HS-5 (cell line): ENCODE measurements around the gene AP3S2.
"Not testable (repeated sequence)": the region's sequence is repeated elsewhere in the genome, so short reads cannot be mapped to it uniquely, and the experiment has no call there.

Experiments used
- DNase-seq: peaks from one replicate; pipeline ENCODE4 v3.0.0-alpha.2; 2012; ENCODE audit warnings: low read depth

The AP3S2 gene

DNA sequence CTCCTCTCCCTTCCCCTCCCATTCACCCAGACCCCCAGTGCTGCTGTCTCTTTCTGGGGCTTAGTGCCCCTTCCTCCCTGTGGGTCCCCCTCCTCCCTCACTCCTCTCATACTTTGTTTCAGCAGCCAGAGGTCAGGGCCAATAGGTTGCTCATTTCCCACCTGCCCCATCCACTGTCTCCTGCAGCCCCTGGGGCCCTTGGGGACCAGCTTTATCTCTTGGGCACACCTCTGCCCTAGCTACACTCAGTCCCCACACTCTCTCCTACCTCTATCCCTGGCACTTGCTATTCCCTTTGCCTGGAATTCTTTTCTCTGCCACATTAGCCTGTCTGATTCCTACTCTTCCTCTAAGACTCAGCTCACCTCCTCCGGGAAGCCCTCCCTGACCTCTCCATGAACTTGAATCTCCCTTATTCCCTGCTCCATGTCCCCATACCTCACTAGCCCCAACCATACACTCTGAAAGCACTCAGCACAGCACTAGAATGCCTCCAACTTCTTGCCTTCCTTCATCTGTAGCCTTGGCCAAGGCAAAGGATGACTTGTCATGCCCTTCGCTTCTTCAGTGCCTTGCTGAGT is 93.8 kb downstream of the AP3S2 start:
- no peak for DNase-seq

DNA sequence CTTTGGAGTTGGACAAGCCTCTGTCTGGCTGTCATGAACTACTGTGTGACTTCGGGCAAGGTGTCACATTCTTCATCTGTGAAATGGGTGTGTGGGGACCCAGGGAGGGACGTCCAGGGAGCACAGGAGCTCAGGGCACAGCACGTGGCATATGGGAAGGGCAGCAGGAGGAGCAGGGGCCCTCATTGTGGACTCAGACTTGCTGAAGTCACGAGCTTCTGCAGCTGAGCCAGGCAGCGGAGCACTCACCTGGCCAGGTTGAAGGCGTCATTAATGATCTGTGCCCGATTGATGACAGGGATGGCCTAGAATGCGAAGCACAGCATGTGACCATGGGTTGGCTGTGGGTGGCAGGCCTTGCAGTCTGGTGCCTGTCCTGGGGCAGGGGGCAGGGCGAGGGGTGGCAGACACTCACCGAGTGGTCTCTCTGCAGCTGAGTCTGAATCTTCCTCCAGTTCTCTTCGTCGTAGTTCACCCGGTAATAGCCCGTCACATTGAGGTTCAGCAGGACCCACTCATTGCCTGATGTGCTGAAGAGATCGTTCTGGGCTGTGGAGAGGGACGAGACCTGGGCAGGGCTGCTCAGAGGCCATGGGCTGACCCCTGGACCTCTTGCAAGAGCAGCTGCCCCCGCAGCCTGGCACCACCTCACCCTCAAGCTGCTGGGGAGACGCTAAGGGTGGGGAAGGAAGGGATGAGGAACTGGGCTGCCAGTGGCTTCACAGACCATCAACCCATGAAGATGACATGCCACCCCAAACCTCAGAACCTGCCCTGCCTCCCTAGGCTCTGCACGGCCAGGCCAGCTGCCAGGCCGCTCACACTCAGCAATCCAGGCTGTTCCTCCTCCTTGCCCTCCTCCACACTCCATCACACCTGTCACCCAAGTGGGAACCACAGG is 94.5 kb downstream of the AP3S2 start:
- no peak for DNase-seq

DNA sequence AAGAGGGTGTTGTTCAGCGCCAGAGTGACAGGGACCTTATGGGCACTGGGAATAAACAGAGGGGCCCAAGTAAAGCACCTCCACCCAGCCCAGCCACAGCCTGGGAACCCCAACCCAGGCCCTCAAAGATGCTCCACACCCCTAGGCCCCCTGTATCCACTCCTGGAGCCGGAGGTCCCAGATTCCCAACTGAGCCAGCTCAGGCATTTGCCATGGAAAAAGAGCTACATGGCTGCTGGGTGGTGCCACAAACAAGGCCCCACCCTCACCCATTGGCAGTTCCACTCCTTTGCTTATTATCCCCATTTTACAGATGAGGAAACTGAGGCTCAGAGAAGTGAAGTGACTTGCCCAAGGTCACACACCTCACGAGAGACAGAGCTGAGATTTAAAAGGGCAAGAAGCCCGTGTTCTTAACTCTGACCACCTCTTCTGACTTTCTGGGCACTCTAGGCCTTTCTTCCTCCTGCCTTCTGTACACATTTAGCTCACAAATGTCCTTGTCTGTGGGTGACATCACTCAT is 96.1 kb downstream of the AP3S2 start:
- DNase-seq: no peak

DNA sequence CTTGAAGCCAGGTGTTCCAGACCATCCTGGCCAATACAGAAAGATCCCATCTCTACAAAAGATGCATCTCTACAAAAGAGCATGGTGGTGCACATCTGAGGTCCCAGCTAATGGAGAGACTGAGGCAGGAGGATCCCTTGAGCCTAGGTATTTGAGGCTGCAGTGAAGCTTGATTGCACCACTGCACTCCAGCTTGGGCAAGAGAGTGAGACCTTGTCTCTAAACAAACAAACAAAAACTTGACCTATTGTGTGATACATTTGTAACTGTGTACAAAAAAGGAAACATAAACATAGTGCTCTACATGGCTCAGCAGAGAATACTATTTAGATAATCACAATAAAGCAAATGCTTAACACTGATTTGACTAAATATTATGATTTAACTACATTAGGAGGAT is 97.8 kb downstream of the AP3S2 start:
- DNase-seq: no peak

DNA sequence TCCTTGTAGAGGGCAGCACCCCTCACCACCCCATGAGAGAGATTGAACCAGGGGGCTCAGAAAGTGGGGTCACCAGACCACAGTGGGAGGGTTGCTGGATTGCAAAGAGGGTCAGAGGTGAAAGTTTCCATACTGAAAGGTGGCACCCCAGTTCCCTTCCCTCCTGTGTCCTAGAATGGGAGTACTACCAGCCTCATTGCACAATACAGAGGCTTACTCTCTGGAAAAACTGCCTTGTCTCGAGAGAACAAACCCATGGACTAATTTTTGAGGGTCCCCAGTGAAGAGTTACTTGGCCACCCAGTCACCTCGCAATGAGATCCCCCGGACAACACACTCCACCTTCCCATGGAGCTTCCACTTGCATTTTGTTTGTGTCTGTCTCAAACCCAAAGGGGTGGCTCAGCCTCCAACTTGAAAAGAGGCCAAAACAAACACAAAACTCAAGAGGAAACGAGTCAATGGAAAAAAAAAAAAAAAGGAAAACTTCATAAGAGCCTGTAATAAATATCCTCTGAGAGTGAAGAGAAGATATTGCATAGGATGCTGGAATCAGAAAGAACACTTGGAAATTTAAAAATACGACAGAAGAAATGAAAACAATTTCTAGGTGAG is 99.1 kb downstream of the AP3S2 start:
- no peak for DNase-seq

DNA sequence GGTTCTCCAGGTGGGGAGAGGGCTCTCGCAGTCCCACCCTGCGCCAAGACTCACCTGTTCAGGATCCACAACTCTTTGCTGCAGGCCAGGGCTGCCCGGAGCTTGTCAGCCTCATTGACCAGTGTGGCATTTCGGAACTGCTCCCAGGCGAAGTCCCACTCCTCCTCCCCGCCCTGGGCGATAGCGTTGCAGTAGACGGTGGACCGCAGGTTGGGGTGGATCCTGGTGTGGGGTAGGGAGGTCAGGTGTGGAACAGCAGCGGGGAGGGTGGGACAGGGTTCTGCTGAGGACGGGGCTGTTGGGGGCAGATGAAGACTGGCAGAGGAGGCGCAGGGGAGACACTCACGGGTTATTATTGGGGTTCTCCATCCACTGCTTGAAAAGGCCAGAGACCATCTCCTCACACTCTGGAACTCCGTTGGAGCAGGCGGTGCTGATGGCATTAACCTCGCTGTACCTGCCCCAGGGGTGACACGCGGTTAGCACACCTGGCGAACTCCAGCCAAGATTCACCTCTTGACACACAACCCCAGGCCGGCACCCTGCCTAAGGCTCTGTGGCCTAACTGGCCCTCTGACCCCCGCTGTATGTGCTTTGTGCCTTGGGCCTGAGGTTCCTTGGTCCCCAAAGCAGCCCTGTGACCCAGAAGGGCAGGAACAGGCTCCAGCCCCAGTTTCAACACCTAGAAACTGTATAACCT is 101.5 kb downstream of the AP3S2 start:
- DNase-seq: no peak

DNA sequence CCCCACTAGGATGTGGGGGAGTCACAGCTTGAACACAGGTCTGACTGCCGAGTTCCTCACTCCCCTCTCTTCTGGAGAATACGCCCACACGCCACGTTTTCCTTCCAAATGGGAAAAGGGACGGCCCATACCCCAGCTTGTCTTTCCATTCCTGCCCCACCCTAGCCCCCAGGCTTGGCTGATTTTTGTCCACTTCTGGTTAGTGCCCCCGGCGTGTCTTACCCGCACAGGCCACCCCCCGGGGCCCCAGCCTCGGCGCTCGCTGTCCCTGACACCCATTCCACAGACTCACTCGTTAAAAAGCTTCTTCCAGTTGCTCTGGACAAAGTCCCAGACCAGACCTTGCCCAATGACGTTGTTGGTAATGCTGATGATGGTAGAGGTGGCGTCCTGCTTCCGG is 103.1 kb downstream of the AP3S2 start:
- DNase-seq: no peak

DNA sequence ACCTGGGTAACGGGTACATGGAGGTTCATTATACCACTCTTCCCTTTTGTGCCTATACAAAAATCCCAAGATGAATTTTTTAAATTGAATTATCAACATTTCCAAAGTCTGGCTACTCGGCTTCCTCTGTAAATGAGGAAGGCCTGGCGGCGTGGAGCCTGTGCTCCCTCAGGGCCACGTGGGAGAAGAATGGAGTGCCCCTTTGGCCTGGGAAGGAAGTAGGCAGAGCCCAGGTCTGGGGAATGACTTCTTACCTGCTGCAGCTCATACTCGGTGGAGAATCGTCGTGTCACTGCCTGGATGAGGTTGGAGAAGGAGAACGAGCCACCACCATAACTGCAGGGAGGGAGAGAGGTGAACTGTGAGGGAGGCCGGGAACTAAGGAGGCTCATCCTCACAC is 103.6 kb downstream of the AP3S2 start:
- no peak for DNase-seq

DNA sequence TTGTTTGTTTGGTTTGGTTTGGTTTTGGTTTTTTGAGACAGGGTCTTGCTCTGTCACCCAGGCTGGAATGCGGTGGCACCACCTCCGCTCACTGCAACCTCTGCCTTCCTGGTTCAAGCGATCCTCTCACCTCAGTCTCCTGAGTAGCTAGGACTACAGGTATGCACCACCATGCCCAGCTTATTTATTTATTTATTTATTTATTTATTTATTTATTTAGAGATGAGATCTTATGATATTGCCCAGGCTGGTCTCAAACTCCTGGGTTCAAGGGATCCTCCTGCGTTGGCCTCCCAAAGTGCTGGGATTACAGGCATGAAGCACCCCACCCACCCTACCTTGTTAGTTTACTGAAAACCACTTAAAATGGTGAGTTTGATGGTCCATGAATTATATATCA is 105.2 kb downstream of the AP3S2 start:
- DNase-seq: not testable (repeated sequence)

DNA sequence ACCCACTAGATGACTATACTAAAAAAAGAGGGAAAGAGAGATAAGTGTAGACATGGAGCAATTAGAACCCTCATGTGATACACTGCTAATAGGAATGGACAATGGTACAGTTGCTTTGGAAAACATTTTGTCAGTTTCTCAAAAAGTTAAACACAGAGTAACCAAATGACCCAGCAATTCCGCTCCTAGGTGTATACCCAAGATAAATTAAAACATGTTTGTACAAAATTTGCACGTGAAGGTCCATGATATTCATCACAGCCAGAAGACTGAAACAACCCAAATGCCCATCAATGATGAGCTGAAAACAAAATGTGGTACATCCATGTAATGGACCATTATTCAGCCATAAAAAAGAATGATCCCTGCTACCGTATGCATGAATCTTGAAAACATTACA is 105.8 kb downstream of the AP3S2 start:
- DNase-seq: no peak

DNA sequence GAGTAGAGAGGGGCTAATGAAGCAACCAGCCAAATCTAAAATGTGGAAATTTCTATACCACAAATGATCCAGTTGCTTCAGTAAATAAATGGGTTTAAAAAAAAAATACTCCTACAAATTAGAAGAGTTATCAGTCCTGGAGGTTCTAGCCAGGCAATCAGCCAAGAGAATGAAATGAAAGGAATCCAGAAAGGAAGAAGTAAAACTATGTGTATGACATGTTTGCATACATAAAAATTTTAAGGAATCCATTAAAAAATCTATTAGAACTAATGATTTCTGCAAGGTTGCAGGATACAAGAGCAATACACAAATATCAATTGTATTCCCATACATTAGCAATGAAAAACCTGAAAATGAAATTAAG is 108.0 kb downstream of the AP3S2 start:
- DNase-seq: no peak

DNA sequence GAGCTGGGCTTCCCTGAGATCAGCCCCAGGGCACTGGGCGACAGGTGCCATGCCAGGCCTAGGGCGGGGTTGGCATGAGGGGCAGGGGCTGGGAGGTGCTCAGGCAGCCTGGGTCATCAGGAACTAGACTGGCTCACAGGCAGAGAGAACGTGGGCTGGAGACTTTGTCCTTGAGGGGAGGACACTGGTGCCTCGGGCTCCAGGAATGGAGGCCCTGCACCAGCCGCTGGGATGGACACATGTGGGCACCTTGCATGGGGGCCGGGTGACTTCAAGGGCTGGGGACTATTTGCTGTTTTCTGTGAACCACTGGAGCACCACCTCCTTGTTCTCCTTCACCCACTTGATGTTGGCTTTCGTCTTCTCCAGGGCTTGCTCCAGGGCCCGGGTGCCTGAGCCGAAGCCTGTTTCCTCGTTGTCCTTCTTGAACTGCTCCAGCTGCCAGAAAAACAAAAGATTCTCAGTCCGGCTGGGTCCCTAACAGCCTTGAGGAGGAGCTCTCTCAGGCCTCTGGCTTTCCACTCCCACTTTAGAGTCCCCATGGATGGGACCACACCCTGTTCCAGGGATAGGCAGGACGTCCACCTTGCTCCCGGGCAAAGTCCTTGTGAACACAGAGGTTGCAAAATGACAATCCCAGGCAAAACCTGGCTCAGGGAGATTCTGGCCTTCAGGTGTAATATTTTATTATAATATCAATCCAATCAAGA is 108.6 kb downstream of the AP3S2 start:
- no peak for DNase-seq

DNA sequence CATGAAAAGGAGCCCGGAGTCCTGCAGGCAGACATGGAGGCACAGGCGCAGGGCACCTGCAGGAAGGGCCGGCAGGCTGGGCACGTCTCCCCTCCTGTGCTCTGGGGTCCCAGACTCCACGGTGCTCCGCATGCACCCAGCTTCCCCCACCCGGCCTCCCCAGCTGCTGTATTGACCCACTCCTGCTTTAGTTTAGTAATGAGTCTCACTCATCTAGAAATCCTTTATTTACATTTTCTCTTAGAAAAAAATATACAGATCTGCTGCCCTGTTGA is 109.2 kb downstream of the AP3S2 start:
- no peak for DNase-seq

DNA sequence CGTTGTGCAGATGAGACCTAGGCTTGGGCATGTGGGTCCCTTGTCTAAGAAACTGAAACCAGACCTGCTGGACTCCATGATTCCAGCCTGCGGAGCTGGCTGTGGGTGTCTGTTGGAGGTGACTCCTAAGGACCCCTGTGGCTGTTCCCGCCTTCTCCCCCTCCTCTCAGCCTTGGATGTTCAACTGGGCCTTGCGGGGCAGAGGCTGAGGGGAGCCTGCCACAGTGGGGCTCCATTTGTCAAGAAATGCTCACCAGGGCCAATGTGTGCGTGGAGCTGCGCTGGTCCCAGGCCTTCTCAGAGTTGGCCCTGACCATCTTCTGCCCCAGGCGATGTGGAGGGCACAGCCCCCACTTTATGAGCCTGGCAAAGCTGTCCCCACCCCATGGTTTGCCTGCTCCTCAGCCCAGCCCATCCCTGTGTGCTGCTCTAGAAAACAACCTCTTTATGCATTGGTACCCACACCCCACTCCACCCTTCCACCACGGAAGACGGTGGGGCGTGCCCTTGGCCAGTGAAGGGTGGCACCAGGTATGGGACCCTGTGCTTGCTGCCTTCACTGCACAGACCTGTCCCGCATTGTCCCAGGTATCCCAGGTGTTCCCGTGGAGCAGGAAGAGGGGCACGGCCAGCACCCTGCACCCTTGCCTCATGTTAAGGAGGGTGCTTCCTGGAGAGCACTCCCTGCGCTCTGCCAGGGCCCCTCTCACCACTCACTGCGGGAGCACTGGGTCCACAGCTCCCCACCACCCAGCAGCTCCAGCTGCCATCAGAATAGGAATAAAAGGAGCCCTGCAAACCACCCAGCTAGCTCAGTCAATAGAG is 109.7 kb downstream of the AP3S2 start:
- DNase-seq: no peak

DNA sequence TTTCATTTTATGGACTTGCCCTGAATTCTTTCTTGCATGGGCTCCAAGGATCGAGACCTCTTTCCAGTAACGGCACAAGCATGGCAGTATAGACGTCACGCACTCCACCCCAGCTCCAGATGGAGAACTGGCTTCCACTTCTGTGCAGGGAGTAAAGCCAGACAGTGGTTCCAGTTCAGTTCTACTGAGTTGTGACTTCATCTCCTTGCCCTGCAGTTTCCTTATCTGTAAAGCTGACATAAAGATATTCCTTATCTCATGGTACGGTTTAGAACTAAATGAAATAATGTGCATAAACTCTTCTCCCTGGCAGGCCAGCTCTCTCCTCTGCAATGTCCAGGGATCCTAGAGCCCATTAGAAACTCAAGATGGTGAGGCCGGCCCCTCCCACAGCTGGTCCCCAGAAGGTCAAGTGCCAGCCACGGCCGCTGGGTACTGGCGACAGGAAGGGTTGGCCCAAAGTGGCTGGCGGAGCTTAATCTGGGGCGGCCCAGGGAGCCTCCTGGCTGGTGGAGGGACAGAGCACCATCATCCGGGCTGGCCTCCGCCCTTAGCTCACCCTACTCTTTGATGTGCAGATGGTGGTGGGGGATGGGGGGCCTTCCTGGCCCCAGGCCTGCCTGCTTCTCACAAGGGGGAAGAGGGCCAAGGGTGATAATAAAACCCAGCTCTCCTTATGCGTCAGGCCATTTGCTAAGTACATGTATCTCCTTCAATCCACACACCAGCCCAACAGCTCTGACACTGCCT is 110.5 kb downstream of the AP3S2 start:
- DNase-seq: no peak

DNA sequence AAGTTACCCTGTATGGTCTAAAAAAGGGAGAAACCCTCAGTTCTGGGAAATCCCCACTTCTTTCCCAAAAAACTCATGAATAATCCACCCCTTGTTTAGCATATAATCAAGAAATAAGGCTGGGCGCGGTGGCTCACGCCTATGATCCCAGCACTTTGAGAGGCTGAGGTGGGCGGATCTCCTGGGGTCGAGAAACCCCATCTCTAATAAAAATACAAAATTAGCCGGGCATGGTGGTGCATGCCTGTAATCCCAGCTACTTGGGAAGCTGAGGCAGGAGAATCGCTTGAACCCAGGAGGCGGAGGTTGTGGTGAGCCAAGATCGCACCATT is 111.2 kb downstream of the AP3S2 start:
- DNase-seq: not testable (repeated sequence)

DNA sequence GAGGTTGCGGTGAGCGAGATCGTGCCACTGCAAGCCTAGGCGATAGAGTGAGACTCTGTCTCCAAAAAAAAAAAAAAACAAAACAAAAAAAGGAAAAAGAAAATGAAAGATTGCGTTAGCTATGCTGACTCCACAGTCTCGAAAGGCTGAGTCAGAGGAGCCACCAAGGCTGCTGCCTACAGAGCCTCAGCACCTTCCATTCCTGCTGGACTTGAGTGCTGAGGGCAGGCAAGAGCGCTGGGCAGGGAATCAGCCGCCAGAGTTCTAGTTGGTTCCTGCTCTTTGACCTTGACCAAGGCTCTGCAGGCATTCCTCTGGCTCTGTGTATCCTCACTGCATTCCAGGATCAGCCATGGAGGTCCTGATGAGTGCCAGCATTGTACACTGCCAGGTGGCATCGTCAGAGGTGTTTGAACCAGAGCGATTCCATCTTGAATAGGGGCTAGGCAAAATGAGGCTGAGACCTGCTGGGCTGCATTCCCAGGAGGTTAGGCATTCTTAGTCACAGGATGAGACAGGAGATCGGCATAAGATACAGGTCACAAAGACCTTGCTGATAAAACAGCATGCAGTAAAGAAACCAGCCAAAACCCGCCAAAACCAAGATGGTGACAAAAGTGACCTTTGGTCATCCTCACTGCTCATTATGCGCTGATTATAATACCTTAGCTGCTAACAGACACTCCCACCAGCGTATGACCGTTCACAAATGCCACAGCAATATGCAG is 111.7 kb downstream of the AP3S2 start:
- DNase-seq: no peak

DNA sequence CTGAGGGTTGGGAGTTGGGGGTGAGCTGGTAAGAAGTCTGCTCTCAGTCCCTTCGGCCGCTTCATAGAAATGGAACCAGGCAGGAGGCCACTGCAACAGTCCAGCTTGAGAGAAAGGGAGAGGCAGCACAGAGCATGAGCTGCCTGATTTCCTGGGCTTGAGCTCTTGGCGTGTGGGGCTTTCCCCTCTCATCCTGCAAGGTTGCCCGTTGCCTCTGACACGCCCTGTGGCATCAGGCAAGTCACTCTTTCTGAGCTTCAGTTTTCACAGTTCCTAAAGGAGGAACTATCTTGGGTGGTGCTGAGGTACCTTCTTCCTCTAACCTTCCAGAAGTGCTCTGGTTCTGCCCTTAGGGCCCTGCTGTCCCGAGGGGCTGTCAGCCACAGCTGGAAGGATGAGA is 112.7 kb downstream of the AP3S2 start:
- no peak for DNase-seq

DNA sequence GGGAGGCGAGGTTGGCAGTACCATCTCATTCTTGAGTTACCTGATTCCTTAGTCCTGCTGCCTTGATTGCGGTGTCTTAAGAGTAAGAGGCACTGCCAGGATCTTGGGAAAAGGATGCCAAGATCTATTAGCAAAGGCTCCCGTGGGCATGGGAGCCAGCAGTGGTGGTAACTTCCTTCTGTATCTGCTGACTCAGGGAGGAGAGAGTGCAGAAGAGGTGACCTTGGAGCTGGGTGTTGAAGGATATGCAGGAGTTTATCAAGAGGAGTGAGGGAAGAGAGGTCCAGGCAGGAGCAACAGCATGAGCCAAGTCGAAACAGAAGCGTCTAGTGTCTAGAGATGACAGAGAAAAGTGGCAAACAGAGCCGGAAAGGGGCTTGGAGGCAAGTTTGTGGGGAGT is 113.2 kb downstream of the AP3S2 start:
- DNase-seq: no peak
